HUDEP-2 (cell line): ENCODE data around the gene INPP5D.
"Not testable (repeated sequence)": the region's sequence is repeated elsewhere in the genome, so short reads cannot be mapped to it uniquely, and the experiment has no call there.

ENCODE experiments used
- DNase-seq, 76 experiments: peaks; one replicate each; lab custom pipeline; 2025; ENCODE audit not compliant: unreplicated experiment in 76 of 76; lab: John Stamatoyannopoulos, UW

Gene INPP5D

GRCh38 chr2:233164967-233165366, 104.8 kb downstream of the INPP5D start:
- peak in 1 of 76 experiments; percentile 13 for DNase-seq

DNA sequence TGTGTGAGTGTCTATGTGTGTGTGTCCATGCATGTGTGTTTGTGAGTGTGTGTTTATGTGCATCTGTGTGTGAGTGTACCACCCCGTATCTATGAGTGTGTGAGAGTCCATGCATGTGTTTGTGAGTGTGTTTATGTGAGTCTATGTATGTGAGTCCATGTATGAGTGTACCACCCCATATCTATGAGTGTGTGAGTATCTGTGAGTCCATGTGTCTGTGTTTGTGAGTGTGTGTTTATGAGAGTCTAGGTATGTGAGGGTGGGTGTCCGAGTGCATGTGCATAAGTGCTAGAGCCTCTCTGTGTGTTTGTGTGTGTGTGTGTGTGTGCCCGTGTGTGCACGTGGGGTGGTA, 105.4 kb downstream of the INPP5D start:
- DNase-seq, result no peak

DNA sequence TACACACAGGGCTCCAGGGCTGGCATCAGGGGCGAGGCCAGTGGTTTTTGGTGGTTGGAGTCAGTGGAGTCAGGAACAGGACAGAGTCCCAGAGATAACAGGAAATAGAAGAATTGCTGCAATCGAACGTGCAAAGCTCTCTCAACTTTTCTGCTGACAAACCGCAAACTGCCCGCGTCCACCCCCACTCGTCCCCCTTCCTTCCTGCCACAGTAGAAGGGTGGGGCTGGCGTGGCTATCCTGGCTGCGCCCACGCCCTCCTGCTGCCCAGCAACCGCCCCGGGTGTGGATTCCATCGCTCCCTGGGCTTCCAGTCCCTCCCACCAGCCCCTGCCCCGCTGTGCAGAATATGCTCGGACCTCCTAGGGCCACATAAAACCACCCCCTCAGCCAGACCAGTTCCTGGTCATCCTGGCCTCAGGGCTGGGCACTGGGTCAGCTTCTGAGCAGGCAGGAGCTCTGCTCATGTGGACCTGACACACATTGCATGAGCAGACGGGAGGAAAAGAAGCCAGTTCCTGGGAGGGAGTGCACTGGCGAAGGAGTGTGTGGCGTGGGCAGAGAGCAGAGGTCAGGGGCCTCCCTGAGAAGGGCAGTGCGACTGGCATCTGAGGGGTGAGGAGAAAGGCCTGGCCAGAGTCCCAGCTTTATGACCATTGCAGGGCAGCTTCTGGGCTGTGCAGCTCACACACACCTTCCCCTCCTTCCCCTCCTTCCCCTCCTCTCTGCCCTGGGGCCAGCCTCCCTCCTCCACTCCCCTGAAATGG, 105.9 kb downstream of the INPP5D start:
- peak in 74 of 76 experiments; percentile 60 to 95 (median 86) for DNase-seq

- DNase-seq, result no peak
Observed at GRCh38 chr2:233168445-233168844, 108.3 kb downstream of the INPP5D start.

DNA sequence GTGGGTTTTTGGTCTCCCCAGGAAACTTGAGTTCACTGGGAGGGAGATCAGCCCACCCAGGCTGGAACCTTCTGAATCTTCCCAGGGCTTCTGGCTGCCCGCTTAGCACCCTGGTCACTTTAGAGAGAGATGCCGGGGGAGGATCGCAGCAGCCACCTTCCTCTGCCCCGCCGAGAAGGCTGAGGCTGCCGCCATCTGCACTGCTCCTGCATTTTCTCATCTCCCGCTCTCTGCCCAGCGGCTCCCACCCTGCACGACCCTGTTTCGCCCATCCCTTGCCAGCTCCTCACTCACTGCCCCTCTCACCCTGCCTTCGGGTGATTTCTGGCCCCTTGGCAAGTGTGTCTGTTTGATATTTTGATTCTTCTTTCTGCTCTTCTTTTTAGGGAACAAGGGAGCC, 108.8 kb downstream of the INPP5D start:
- DNase-seq, result no peak

GRCh38 chr2:233171344-233171743, 111.2 kb downstream of the INPP5D start:
- DNase-seq, result no peak

DNA sequence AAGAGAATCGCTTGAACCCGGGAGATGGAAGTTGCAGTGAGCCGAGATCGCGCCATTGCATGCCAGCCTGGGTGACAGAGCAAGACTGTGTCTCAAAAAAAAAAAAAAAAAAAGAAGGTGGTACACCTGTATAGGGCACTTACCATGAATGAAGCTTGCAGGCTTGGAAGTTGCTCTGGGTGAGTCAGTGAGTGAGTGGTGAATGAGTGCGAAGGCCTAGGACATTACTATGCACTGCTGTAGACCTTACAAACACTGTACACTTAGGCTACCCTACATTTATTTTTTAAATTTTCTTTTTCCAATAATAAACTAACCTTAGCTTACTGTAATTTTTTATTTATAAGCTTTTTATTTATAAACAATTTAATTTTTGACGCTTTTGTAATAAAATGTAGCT, 113.0 kb downstream of the INPP5D start:
- DNase-seq, result no peak

- DNase-seq, result no peak
Observed at GRCh38 chr2:233174137-233174536, 114.0 kb downstream of the INPP5D start.

- DNase-seq, result no peak
Observed at GRCh38 chr2:233178994-233179847, 119.1 kb downstream of the INPP5D start.

- DNase-seq, result no peak
Observed at GRCh38 chr2:233179848-233180366, 119.8 kb downstream of the INPP5D start.

DNA sequence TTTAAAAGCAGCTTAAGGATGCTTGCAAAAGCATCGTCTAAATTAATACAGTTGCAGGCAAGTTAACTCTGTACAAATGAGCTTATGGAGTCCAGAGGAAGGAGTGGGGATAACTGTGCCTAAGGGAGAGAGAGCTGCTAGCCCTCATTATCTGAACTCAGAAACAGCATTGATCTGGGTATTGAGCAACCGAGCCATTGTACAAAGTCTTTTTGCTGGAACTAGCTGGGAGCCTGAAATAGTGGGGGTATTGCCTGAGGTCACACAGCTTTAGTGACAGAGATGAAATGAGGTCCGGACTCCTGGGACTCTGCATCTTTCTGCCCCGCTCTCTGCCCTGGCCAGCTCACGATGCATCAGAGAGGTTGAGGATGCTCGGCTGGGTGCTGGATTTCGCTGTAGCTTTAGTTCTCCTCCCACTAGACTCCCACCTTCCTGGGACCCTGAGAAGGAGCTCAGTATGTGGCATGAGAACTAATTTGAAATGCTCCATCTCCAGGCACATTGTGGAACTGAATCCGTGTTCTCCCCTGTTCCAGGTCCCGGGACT, 123.8 kb downstream of the INPP5D start:
- DNase-seq, result no peak

DNA sequence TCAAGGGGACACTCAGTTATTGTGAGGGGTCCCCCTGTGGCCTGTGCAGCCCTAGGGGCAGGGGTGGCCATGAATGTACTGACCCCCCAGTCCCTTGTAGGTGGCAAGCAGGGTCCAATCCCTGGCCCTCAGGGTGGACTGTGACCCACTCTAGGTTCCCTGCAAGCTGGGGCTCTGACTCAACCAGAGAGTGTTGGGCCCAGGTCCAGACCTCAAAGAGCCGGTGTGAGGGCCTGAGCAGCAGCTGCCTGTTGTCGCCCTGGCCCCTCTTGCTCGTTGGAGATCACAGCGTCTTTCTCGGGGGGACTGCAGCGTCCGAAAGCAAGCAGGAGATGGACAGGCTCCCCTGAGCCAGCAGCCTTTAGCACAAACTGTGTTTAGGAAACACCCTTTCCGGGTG, 124.5 kb downstream of the INPP5D start:
- DNase-seq, result no peak

DNA sequence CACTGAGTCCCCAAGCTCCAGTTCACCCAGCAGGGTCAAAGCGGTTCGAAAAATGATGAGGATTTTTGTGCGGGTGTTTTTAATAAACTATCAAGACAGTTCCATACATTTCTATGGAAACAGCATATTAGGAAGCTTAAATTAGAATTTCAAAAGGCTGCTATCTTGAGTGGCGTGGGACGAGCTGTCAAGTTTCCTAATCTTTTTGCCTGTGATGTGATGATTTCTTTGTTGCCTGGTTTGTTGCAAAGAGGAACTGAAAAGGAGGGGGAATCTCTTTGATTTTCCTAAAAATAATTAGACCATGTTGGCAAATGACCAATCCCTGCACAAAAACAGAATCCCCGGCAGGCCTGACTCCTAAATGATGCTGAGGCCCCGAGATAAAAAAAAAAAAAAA, 125.2 kb downstream of the INPP5D start:
- no peak for DNase-seq

GRCh38 chr2:233185963-233186362, 125.8 kb downstream of the INPP5D start:
- no peak for DNase-seq

- no peak for DNase-seq
Observed at GRCh38 chr2:233186851-233187250, 126.7 kb downstream of the INPP5D start.

- DNase-seq, result no peak
Observed at GRCh38 chr2:233189025-233189424, 128.9 kb downstream of the INPP5D start.

- not testable (repeated sequence) for DNase-seq
Observed at GRCh38 chr2:233191016-233191415, 130.9 kb downstream of the INPP5D start.

GRCh38 chr2:233193738-233194137, 133.6 kb downstream of the INPP5D start:
- no peak for DNase-seq

- DNase-seq, result no peak
Observed at GRCh38 chr2:233195027-233195426, 134.9 kb downstream of the INPP5D start.

- DNase-seq, result no peak
Observed at GRCh38 chr2:233197022-233197421, 136.9 kb downstream of the INPP5D start.

GRCh38 chr2:233198026-233198425, 137.9 kb downstream of the INPP5D start:
- no peak for DNase-seq
